ENCODE data around the gene TTLL3.
A peak's percentile ranks its signal among the peaks of the same experiment; 100 is the strongest.
"Not testable (repeated sequence)": the region's sequence is repeated elsewhere in the genome, so short reads cannot be mapped to it uniquely, and the experiment has no call there.

Gene TTLL3

DNA sequence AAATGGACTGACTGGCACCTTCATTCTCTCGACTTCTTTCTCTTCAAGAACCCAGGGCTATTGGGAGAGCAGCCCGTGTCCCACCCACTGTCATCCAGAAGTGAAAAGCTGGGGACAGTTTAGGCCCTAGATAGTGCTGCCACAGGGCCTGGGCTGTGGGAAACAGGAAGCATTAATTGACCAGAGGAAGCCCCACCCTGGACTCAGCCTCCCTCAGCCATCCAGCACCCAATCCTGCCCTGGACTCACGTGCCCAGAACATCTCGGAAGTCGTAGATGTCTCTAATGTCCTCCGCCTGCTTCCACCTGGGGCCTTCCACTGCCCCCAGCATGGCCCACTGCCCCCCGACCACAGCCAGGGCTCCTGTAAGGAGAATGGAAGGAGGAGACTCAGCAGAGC is 42.6 kb upstream of the TTLL3 start:
- TF ChIP-seq, protein P1, sequence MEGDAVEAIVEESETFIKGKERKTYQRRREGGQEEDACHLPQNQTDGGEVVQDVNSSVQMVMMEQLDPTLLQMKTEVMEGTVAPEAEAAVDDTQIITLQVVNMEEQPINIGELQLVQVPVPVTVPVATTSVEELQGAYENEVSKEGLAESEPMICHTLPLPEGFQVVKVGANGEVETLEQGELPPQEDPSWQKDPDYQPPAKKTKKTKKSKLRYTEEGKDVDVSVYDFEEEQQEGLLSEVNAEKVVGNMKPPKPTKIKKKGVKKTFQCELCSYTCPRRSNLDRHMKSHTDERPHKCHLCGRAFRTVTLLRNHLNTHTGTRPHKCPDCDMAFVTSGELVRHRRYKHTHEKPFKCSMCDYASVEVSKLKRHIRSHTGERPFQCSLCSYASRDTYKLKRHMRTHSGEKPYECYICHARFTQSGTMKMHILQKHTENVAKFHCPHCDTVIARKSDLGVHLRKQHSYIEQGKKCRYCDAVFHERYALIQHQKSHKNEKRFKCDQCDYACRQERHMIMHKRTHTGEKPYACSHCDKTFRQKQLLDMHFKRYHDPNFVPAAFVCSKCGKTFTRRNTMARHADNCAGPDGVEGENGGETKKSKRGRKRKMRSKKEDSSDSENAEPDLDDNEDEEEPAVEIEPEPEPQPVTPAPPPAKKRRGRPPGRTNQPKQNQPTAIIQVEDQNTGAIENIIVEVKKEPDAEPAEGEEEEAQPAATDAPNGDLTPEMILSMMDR (conservative IDR thresholded peaks at IDR 0.05; ENCODE audit: low read depth) = no peak
- peak overlapping the region; percentile 82 for H3K27ac ChIP-seq
- ChIA-PET CTCF (no interaction called here), POLR2A (ENCODE audit: low non-redundant PET) (no interaction called here)
- DNase-seq (ENCODE audit: low spot score) = no peak

DNA sequence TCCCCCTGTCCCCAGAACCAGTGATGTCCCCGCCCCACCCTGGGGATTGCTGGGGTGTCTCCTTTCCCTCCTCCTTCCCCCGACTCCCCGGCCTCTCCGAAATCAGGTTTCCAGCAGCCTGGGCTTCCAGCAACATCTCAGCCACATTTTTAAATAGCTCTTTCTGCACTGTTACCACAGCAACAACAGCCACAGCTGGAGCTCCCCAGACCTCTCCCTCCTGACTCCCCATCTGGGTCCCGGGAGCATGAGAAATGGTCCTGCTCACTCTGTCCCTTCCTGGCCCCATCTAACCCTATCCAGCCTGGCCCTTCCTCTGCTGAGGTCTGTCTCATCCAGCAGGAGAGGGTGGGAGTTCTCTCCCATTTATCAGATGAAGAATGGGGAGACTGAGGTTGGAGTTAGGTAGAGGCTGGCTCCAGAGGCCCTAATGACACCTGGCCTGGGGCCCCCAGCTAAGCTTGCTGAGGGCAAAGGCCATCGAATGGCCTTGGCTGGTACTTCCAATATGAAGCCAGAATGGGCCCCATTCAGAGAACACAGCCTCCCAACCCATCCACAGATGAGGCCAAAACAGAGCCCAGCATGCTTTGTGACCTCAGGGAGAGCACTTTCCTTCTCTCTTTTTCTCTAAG is 41.8 kb upstream of the TTLL3 start:
- CTCF ChIA-PET = no interaction called here
- POLR2A ChIA-PET (ENCODE audit: low non-redundant PET) = no interaction called here
- no peak for DNase-seq (ENCODE audit: low spot score)
- TF ChIP-seq, protein P1 (conservative IDR thresholded peaks at IDR 0.05; ENCODE audit: low read depth) = no peak
- peak overlapping the region; percentile 82 for H3K27ac ChIP-seq

- POLR2A ChIA-PET (ENCODE audit: low non-redundant PET) = no interaction called here
- CTCF ChIA-PET = interaction anchor here (1.3 kb wide), 1 partner anchor 54 kb away, joined by 3 read pairs; no protein-coding TSS in a partner anchor
- no peak for DNase-seq (ENCODE audit: low spot score)
- peak overlapping the region; percentile 82 for H3K27ac ChIP-seq
- TF ChIP-seq, protein P1 (conservative IDR thresholded peaks at IDR 0.05; ENCODE audit: low read depth) = no peak
Observed at GRCh38 chr3:9769012-9769411, 41.0 kb upstream of the TTLL3 start.

DNA sequence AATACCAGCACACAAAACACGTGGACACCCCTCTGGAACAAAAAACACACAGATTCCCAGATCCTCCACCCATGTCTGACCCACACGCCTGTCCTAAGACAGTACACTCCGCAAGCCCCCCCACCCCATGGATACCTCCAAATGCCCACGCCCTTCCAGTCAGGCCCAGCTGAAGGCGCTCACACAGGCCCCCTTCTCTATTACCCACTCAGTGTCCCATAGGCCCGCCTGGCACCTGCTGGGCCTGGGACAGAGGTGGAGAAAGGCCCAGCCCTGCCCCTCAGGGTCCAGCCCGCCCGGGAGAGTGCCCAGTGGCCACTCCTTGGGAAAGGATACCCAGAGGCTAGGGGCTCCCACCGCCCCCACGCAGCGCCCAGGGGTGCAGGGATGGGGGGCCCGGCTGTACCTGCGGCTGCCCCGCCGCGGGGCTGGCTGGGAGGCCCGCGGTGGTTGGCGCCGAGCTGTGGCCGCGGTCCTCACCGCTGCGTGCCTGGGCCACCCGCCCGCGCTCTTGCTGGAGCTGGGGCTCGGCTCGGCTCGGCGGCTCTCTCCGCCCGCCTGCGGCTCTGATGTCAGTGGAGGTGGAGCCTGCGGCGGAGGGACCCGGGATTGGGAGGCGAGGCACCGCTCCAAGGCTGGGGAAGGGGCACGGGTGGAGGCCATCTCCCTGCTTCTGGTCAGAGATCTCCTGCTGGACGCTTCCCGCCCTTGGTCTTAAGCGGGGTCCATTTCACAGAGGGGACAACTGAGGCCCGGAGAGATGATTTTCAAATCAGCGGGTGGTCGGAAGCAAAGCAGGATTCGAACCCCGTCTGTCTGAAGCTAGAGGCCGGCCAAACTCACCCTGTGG is 40.4 kb upstream of the TTLL3 start, which contains the start of gene CAMK1:
CAMK1 (minus strand) TSS at position 522 of the 850 bp plus-strand sequence. CDS start 2,198 bp downstream, outside the sequence.
- CTCF ChIA-PET = interaction anchor here (0.6 to 1.3 kb wide), 2 partner anchors 54 to 561 kb away, joined by 3 to 4 read pairs; no protein-coding TSS in a partner anchor
- peak within 1 kb of the TSS; percentile 82 for H3K27ac ChIP-seq
- POLR2A ChIA-PET (ENCODE audit: low non-redundant PET) = interaction anchor here (0.9 kb wide), 1 partner anchor 8 kb away, joined by 3 read pairs; no protein-coding TSS in a partner anchor
- TF ChIP-seq, protein P1 (conservative IDR thresholded peaks at IDR 0.05; ENCODE audit: low read depth) = no peak
- DNase-seq (ENCODE audit: low spot score) = peak; percentile 61

DNA sequence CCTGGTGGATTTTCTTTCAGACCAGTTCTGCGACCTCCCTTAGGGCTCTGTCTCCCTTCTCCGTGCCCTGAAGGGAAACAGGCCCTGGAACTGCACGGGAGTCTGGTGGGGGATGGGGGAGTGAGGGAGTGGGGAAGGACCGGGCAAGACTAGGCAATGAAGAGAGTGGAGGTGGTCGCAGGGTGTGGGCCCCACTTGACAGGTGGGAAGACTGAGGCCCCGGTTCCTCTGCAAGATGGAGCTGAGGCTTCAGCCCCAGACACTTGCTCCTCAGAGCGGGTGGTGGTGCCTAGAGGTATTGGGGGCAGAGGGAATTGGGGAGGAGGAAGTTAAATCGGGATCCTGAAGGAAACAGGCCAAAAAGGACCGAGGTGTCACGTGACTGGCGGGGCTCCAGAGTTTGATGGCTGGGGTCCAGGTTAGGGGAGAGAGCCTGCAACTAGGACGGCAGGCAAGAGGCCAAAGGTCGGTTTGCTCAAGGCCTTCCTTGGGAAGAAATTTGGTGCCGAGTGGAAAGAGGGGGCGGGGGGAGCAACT is 39.7 kb upstream of the TTLL3 start:
- TF ChIP-seq, protein P1 (conservative IDR thresholded peaks at IDR 0.05; ENCODE audit: low read depth) = no peak
- CTCF ChIA-PET = no interaction called here
- peak overlapping the region; percentile 82 for H3K27ac ChIP-seq
- POLR2A ChIA-PET (ENCODE audit: low non-redundant PET) = interaction anchor here (0.9 kb wide), 1 partner anchor 8 kb away, joined by 3 read pairs; no protein-coding TSS in a partner anchor
- DNase-seq (ENCODE audit: low spot score) = no peak

DNA sequence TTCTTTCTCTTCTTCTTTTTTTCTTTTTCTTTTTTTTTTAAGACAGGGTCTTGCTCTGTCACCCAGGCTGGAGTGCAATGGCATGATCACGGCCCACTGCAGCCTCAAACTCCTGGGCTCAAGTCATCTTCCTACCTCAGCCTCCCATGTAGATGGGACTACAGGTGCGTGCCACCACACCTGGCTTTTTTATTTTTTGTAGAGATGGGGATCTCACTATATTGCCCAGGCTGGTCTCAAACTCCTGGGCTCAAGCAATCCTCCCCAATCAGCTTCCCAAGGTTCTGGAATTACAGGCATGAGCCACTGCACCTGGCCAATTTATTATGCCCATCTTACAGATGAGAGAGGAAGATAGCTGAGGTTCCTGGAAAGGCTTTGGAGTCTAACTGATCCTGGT is 39.1 kb upstream of the TTLL3 start:
- POLR2A ChIA-PET (ENCODE audit: low non-redundant PET); DNase-seq (ENCODE audit: low spot score); CTCF ChIA-PET: not testable (repeated sequence)
- peak overlapping the region; percentile 82 for H3K27ac ChIP-seq

Measured in RWPE1 (cell line).